Epithelial cell of proximal tubule (primary cell): ENCODE results near the gene MFAP2. TPM values are rescaled to one million over a fixed set of nuclear protein-coding genes. Genes with fewer than 3 reads are reported as not detected.
"Not testable (repeated sequence)": the region's sequence is repeated elsewhere in the genome, so short reads cannot be mapped to it uniquely, and the experiment has no call there.

ENCODE experiments used
- DNase-seq: peaks from one replicate; pipeline ENCODE4 v3.0.0-alpha.2; 2011; ENCODE audit warnings: low read depth
- H3K4me3 ChIP-seq: 2 replicates; pipeline ENCODE4 v1.5.1; 2011; ENCODE audit warnings: low read depth, mild to moderate bottlenecking, low read length
- CTCF ChIP-seq: conservative IDR thresholded peaks from 2 replicates; pipeline ENCODE4 v1.5.1; 2012; ENCODE audit warnings: low read depth, mild to moderate bottlenecking, low read length
- total RNA-seq: library from RNA; depleted of rRNA; stranded (reverse); fragments of >200 nt; gene quantifications from 2 replicates; pipeline ENCODE4 v1.2.3, GENCODE V29; 2015

Gene MFAP2
- total RNA-seq, 1 donor from 2014 or later = 53.2 TPM

DNA sequence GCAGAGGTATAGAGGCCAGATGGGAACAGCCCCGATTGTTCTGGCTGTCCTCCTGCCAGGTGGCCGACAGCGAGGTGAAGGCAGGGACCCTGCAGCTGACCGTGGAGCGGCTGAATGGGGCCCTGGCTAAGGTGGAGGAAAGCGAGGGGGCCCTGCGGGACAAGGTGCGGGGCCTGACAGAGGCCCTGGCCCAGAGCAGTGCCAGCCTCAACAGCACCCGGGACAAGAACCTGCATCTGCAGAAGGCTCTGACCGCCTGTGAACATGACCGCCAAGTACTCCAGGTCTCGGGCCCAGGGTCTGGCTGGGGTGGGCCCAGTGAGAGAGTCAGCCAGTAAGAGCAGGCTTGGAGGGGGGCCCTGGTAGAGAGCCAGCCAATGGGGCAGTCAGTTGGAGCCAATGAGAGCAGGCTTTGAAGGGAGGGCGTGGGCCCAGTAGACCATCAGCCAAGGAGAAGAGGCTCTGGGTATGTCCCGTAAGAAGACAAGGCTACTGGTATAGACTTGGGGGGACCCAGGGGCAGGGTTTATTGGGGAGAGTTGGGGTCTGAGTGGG lies 11.3 kb downstream of the MFAP2 start:
- DNase-seq = no peak
- no peak for TF ChIP-seq CTCF
- no peak overlapping the region for H3K4me3 ChIP-seq

GRCh38 chr1:16968372-16968771 lies 12.0 kb downstream of the MFAP2 start:
- H3K4me3 ChIP-seq = no peak overlapping the region
- no peak for DNase-seq
- TF ChIP-seq CTCF = no peak

GRCh38 chr1:16967962-16968361 lies 12.5 kb downstream of the MFAP2 start:
- no peak overlapping the region for H3K4me3 ChIP-seq
- DNase-seq = no peak
- no peak for TF ChIP-seq CTCF

- no peak for DNase-seq
- TF ChIP-seq CTCF = no peak
- no peak overlapping the region for H3K4me3 ChIP-seq
Observed at GRCh38 chr1:16967095-16967575, 13.3 kb downstream of the MFAP2 start.

GRCh38 chr1:16966282-16966681 lies 14.1 kb downstream of the MFAP2 start:
- DNase-seq = no peak
- H3K4me3 ChIP-seq = no peak overlapping the region
- no peak for TF ChIP-seq CTCF

DNA sequence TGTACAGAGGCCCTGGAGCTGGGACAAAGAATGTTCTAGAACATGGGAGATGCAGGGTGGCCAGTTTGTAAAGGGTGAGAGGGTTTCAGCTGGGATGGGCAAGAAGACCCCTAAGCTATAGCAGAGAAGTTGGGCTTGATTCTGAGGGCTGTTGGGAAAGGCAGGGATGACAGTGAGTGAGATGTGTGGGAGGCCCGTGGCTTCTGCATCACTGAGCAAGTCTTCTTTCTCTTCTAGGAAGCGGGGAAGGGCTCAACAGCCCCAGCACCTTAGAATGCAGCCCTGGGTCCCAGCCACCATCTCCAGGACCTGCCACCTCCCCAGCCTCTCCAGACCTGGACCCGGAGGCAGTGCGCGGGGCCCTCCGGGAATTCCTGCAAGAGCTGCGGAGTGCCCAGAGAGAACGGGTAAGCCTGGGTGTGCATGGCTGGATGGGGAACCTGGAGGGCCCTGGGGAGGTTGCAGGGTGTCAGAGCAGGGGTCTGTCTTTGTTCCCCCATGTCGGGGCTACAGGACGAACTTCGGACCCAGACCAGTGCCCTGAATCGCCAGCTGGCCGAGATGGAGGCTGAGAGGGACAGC lies 14.8 kb downstream of the MFAP2 start:
- no peak for DNase-seq
- H3K4me3 ChIP-seq = no peak overlapping the region
- TF ChIP-seq CTCF = no peak

DNA sequence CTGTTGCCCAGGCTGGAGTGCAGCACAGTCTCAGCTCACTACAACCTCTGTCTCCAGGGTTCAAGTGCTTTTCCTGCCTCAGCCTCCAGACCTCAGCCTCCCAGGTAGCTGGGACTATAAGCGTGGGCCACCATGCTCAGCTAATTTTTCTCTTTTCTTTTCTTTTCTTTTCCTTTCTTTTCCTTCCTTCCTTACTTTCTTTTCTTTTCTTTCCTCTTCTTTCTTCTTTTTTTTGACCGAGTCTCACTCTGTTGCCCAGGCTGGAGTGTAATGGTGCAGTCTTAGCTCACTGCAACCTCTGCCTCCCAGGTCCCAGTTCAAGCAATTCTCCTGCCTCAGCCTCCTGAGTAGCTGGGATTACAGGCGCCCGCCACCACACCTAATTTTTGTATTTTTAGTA lies 16.3 kb downstream of the MFAP2 start:
- H3K4me3 ChIP-seq, DNase-seq: not testable (repeated sequence)
